ENCODE measurements around the gene SNORC.
A peak's percentile ranks its signal among the peaks of the same experiment; 100 is the strongest.

Gene SNORC

GRCh38 chr2:232873292-232873908 is 3.3 kb downstream of the SNORC start:
- Mint-ChIP-seq H3K4me3 (no peak overlapping the region), H3K9me3 (no peaks in the 10 kb centered on the region), H3K4me1 (peaks cover 11% of the 10 kb centered on the region), H3K27ac (no peak overlapping the region), H3K36me3 (no peaks in the 10 kb centered on the region), H3K27me3 (peaks cover 3% of the 10 kb centered on the region)
- ATAC-seq (ENCODE audit: low read depth) = no peak
- no peak for DNase-seq (ENCODE audit: low spot score in 2 of 2)

GRCh38 chr2:232873909-232874641 is 4.0 kb downstream of the SNORC start:
- DNase-seq (ENCODE audit: low spot score in 2 of 2) = no peak

GRCh38 chr2:232874677-232875223 is 4.7 kb downstream of the SNORC start:
- H3K36me3 Mint-ChIP-seq = no peaks in the 10 kb centered on the region
- peaks cover 3% of the 10 kb centered on the region for H3K27me3 Mint-ChIP-seq
- peak overlapping the region; percentile 76 for H3K4me3 Mint-ChIP-seq
- no peak overlapping the region for H3K27ac Mint-ChIP-seq
- no peaks in the 10 kb centered on the region for H3K9me3 Mint-ChIP-seq
- peaks cover 11% of the 10 kb centered on the region for H3K4me1 Mint-ChIP-seq
- no peak for ATAC-seq (ENCODE audit: low read depth)
- DNase-seq (ENCODE audit: low spot score in 2 of 2) = no peak

More at GRCh38 chr2:232873909-232874641, 4.0 kb downstream of the SNORC start:
- no peak for ATAC-seq (ENCODE audit: low read depth)
- H3K36me3 Mint-ChIP-seq = no peaks in the 10 kb centered on the region
- H3K27ac Mint-ChIP-seq = no peak overlapping the region
- H3K4me3 Mint-ChIP-seq = no peak overlapping the region
- H3K27me3 Mint-ChIP-seq = peaks cover 3% of the 10 kb centered on the region
- H3K4me1 Mint-ChIP-seq = peaks cover 11% of the 10 kb centered on the region
- no peaks in the 10 kb centered on the region for H3K9me3 Mint-ChIP-seq

- Mint-ChIP-seq H3K36me3 (no peaks in the 10 kb centered on the region), H3K4me3 (peak overlapping the region; percentile 76), H3K9me3 (no peaks in the 10 kb centered on the region), H3K4me1 (peaks cover 11% of the 10 kb centered on the region), H3K27ac (no peak overlapping the region), H3K27me3 (peaks cover 3% of the 10 kb centered on the region)
- DNase-seq (ENCODE audit: low spot score in 2 of 2) = no peak
- ATAC-seq (ENCODE audit: low read depth) = peak; percentile 9
Observed at GRCh38 chr2:232875256-232876121, 5.4 kb downstream of the SNORC start.

GRCh38 chr2:232876161-232876977 is 6.3 kb downstream of the SNORC start:
- H3K36me3 Mint-ChIP-seq = no peaks in the 10 kb centered on the region
- H3K27me3 Mint-ChIP-seq = peaks cover 3% of the 10 kb centered on the region
- H3K4me3 Mint-ChIP-seq = peak overlapping the region; percentile 76
- peaks cover 11% of the 10 kb centered on the region for H3K4me1 Mint-ChIP-seq
- H3K9me3 Mint-ChIP-seq = no peaks in the 10 kb centered on the region
- ATAC-seq (ENCODE audit: low read depth) (peak; percentile 79), DNase-seq (ENCODE audit: low spot score in 2 of 2) (peak; percentile 35 to 56)
- H3K27ac Mint-ChIP-seq = no peak overlapping the region

- ATAC-seq (ENCODE audit: low read depth) (no peak), DNase-seq (ENCODE audit: low spot score in 2 of 2) (no peak)
- Mint-ChIP-seq H3K4me3 (peak overlapping the region; percentile 49), H3K27me3 (peaks cover 3% of the 10 kb centered on the region), H3K9me3 (no peaks in the 10 kb centered on the region), H3K4me1 (peaks cover 11% of the 10 kb centered on the region), H3K27ac (no peak overlapping the region), H3K36me3 (no peaks in the 10 kb centered on the region)
Observed at GRCh38 chr2:232876978-232877441, 6.9 kb downstream of the SNORC start.

GRCh38 chr2:232877940-232878511 is 8.0 kb downstream of the SNORC start:
- no peaks in the 10 kb centered on the region for H3K9me3 Mint-ChIP-seq
- H3K27ac Mint-ChIP-seq = no peak overlapping the region
- ATAC-seq (ENCODE audit: low read depth) (no peak), DNase-seq (ENCODE audit: low spot score in 2 of 2) (no peak)
- peaks cover 3% of the 10 kb centered on the region for H3K27me3 Mint-ChIP-seq
- peaks cover 11% of the 10 kb centered on the region for H3K4me1 Mint-ChIP-seq
- no peaks in the 10 kb centered on the region for H3K36me3 Mint-ChIP-seq
- H3K4me3 Mint-ChIP-seq = peak overlapping the region; percentile 72

- ATAC-seq (ENCODE audit: low read depth) (no peak), DNase-seq (ENCODE audit: low spot score in 2 of 2) (no peak)
- no peaks in the 10 kb centered on the region for H3K9me3 Mint-ChIP-seq
Observed at GRCh38 chr2:232878855-232879617, 9.0 kb downstream of the SNORC start.

GRCh38 chr2:232879618-232880494 is 9.8 kb downstream of the SNORC start:
- H3K4me1 Mint-ChIP-seq = peaks cover 8% of the 10 kb centered on the region
- DNase-seq (ENCODE audit: low spot score in 2 of 2) (no peak), ATAC-seq (ENCODE audit: low read depth) (no peak)
- no peak overlapping the region for H3K4me3 Mint-ChIP-seq
- no peaks in the 10 kb centered on the region for H3K36me3 Mint-ChIP-seq
- H3K27me3 Mint-ChIP-seq = peaks cover 3% of the 10 kb centered on the region
- no peak overlapping the region for H3K27ac Mint-ChIP-seq
- no peaks in the 10 kb centered on the region for H3K9me3 Mint-ChIP-seq

More at GRCh38 chr2:232878855-232879617, 9.0 kb downstream of the SNORC start:
- peaks cover 3% of the 10 kb centered on the region for H3K27me3 Mint-ChIP-seq
- no peak overlapping the region for H3K4me3 Mint-ChIP-seq
- no peak overlapping the region for H3K27ac Mint-ChIP-seq
- H3K36me3 Mint-ChIP-seq = no peaks in the 10 kb centered on the region
- H3K4me1 Mint-ChIP-seq = peaks cover 11% of the 10 kb centered on the region

GRCh38 chr2:232880764-232881351 is 10.8 kb downstream of the SNORC start:
- Mint-ChIP-seq H3K27ac (peak overlapping the region; percentile 28), H3K36me3 (no peaks in the 10 kb centered on the region), H3K4me1 (no peaks in the 10 kb centered on the region), H3K27me3 (no peaks in the 10 kb centered on the region), H3K9me3 (no peaks in the 10 kb centered on the region), H3K4me3 (no peak overlapping the region)
- DNase-seq (ENCODE audit: low spot score in 2 of 2) = no peak
- no peak for ATAC-seq (ENCODE audit: low read depth)

- DNase-seq (ENCODE audit: low spot score in 2 of 2) (no peak), ATAC-seq (ENCODE audit: low read depth) (no peak)
- Mint-ChIP-seq H3K27me3 (peaks cover 4% of the 10 kb centered on the region), H3K27ac (no peak overlapping the region), H3K4me3 (no peak overlapping the region), H3K9me3 (no peaks in the 10 kb centered on the region), H3K36me3 (no peaks in the 10 kb centered on the region), H3K4me1 (peaks cover 3% of the 10 kb centered on the region)
Observed at GRCh38 chr2:232882085-232882484, 12.0 kb downstream of the SNORC start.

Measured in memory B cell (primary cell).